22Rv1 (cell line): ENCODE results near the gene AGPAT4.

ENCODE experiments used
- H3K27ac ChIP-seq: fragments of 450-650 bp; 2 replicates; pipeline ENCODE4 v1.5.1; 2017
- CTCF ChIP-seq: fragments of 450-650 bp; IDR thresholded peaks from 2 replicates; pipeline ENCODE4 v1.5.1; 2017; ENCODE audit warnings: mild to moderate bottlenecking
- ZFX ChIP-seq: fragments of 450-650 bp; IDR thresholded peaks from 2 replicates; pipeline ENCODE4 v1.6.1; 2017; ENCODE audit warnings: antibody characterized with exemption, borderline replicate concordance

The AGPAT4 gene

GRCh38 chr6:161216616-161217205, 57.1 kb downstream of the AGPAT4 start:
- H3K27ac ChIP-seq: no peak overlapping the region
- TF ChIP-seq CTCF (no peak), ZFX (no peak)

- TF ChIP-seq CTCF: no peak
- TF ChIP-seq ZFX: no peak
- H3K27ac ChIP-seq: no peak overlapping the region
These were observed 57.8 kb downstream of the AGPAT4 start for GRCh38 chr6:161215876-161216615.

DNA sequence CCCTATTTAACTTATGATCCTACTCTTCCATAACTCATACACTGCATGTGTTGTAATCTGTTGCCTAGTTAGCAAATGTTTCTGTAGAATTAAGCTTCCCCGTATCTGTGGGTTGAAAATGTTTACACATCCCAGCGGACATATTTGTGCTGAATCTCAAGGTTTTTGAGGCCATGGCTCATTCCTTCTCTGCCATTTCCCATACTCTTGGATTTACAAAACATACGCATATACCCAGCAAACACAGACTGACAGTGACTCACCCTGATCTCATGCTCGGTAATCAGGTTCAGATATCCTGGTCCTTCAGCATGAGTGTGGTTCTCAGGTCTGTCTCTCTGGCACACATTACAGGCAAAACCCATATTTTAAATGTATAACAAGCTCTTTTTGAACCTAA, 58.7 kb downstream of the AGPAT4 start:
- no peak overlapping the region for H3K27ac ChIP-seq
- TF ChIP-seq ZFX (no peak), CTCF (no peak)

DNA sequence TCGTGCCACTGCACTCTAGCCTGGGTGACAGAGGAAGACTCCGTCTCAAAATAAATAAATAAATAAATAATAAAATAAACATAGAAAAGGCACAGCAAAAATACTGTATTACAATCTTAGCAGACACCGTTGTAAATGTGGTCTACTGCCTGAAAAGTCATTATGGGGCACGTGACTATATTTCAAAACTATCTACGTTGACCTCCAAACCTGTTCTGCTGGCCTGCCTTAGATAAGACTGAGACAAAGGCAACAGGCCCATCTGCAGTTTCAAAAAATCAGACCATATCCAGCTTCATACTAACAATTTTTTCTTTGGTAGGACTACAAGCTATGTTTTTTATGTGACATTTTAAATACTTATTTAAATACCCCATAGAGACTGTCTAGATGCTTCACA, 59.1 kb downstream of the AGPAT4 start:
- H3K27ac ChIP-seq: no peak overlapping the region
- TF ChIP-seq ZFX (no peak), CTCF (no peak)

DNA sequence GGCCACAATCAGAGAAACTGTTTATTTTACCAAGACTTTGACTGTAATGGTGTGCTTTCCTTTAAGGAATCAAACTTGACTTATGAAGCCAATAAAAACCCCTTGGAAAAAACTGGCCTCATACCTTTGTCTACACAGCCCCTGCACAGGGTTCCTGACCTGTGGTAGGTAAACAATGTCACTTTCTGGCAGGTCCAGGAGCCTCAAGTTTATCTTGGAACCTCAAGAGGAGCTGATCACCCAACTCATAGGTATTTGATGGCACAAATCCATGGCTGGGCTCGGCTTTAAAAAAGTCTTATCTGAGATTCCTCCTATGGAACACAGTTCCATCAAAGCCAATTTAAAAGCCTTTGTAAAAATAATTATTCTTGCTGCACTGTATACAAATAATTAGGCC, 61.0 kb downstream of the AGPAT4 start:
- TF ChIP-seq CTCF: no peak
- TF ChIP-seq ZFX: no peak
- H3K27ac ChIP-seq: no peak overlapping the region

GRCh38 chr6:161211380-161212035, 62.4 kb downstream of the AGPAT4 start:
- H3K27ac ChIP-seq: no peak overlapping the region
- TF ChIP-seq CTCF: no peak
- TF ChIP-seq ZFX: no peak

GRCh38 chr6:161210857-161211256, 63.0 kb downstream of the AGPAT4 start:
- TF ChIP-seq ZFX: no peak
- TF ChIP-seq CTCF: no peak
- H3K27ac ChIP-seq: no peak overlapping the region
